LHCN-M2 (cell line): ENCODE results near the gene TCF12. TPM values are rescaled to one million over a fixed set of nuclear protein-coding genes. Genes with fewer than 3 reads are reported as not detected.

Experiments
- DNase-seq: peaks from one replicate; pipeline ENCODE4 v3.0.0-alpha.2; 2012; ENCODE audit warnings: low read depth
- total RNA-seq: library from RNA; depleted of rRNA; stranded (reverse); fragments of >200 nt; gene quantifications from 2 replicates; pipeline ENCODE4 v1.2.3, GENCODE V29; 2014

The TCF12 gene
- total RNA-seq, 1 experiment from 2014 or later: 111 TPM

GRCh38 chr15:57288926-57289580 lies 370.6 kb downstream of the TCF12 start:
- peak; percentile 37 for DNase-seq

- DNase-seq: no peak
Observed at GRCh38 chr15:57290187-57290586, 371.7 kb downstream of the TCF12 start.

- DNase-seq: no peak
Observed at GRCh38 chr15:57290826-57291225, 372.4 kb downstream of the TCF12 start.

GRCh38 chr15:57296473-57297162 lies 378.2 kb downstream of the TCF12 start:
- no peak for DNase-seq

GRCh38 chr15:57297163-57297593 lies 378.7 kb downstream of the TCF12 start:
- no peak for DNase-seq

GRCh38 chr15:57297630-57298029 lies 379.2 kb downstream of the TCF12 start:
- no peak for DNase-seq

GRCh38 chr15:57298204-57298603 lies 379.8 kb downstream of the TCF12 start:
- DNase-seq: peak; percentile 29

- peak; percentile 40 for DNase-seq
Observed at GRCh38 chr15:57298843-57299550, 380.6 kb downstream of the TCF12 start.

GRCh38 chr15:57301307-57301706 lies 382.9 kb downstream of the TCF12 start:
- DNase-seq: no peak

- no peak for DNase-seq
Observed at GRCh38 chr15:57302640-57303257, 384.3 kb downstream of the TCF12 start.

GRCh38 chr15:57305009-57305408 lies 386.6 kb downstream of the TCF12 start:
- no peak for DNase-seq

- DNase-seq: peak; percentile 74
Observed at GRCh38 chr15:57306161-57306943, 387.9 kb downstream of the TCF12 start.

- no peak for DNase-seq
Observed at GRCh38 chr15:57306944-57307411, 388.5 kb downstream of the TCF12 start.

GRCh38 chr15:57307527-57308169 lies 389.2 kb downstream of the TCF12 start:
- DNase-seq: no peak

GRCh38 chr15:57308170-57308545 lies 389.7 kb downstream of the TCF12 start:
- DNase-seq: no peak

- no peak for DNase-seq
Observed at GRCh38 chr15:57309856-57310760, 391.7 kb downstream of the TCF12 start.

- DNase-seq: no peak
Observed at GRCh38 chr15:57310876-57311275, 392.4 kb downstream of the TCF12 start.

GRCh38 chr15:57312006-57312317 lies 393.5 kb downstream of the TCF12 start:
- no peak for DNase-seq

- no peak for DNase-seq
Observed at GRCh38 chr15:57312318-57313133, 394.1 kb downstream of the TCF12 start.
